Measurements from ENCODE around the gene PCSK9. TPM values are rescaled to one million over a fixed set of nuclear protein-coding genes. Genes with fewer than 3 reads are reported as not detected.

Gene PCSK9
- polyA plus RNA-seq, 1 donor (not counting 4 experiments of a cell fraction or from before 2014, with no cell fraction given): 61.7 TPM

- TF ChIP-seq, protein P1, sequence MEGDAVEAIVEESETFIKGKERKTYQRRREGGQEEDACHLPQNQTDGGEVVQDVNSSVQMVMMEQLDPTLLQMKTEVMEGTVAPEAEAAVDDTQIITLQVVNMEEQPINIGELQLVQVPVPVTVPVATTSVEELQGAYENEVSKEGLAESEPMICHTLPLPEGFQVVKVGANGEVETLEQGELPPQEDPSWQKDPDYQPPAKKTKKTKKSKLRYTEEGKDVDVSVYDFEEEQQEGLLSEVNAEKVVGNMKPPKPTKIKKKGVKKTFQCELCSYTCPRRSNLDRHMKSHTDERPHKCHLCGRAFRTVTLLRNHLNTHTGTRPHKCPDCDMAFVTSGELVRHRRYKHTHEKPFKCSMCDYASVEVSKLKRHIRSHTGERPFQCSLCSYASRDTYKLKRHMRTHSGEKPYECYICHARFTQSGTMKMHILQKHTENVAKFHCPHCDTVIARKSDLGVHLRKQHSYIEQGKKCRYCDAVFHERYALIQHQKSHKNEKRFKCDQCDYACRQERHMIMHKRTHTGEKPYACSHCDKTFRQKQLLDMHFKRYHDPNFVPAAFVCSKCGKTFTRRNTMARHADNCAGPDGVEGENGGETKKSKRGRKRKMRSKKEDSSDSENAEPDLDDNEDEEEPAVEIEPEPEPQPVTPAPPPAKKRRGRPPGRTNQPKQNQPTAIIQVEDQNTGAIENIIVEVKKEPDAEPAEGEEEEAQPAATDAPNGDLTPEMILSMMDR (optimal IDR thresholded peaks at IDR 0.05 in 1 of 3, IDR thresholded peaks at IDR 0.05 in 1 of 3, conservative IDR thresholded peaks at IDR 0.05 in 1 of 3; ENCODE audit: extremely low read depth in 1 of 3, insufficient read depth in 2 of 3, low read length in 3 of 3): no peak
- Histone ChIP-seq H3K4me1 (ENCODE audit: control insufficient read depth, extremely low read depth, insufficient read depth, low read length) (no peaks in the 10 kb centered on the region), H3K4me2 (ENCODE audit: control insufficient read depth, extremely low read depth, insufficient read depth, low read depth, low read length) (no peak overlapping the region), H3K4me3 (ENCODE audit: control insufficient read depth in 2 of 3, extremely low read depth in 1 of 3, insufficient read depth in 2 of 3, low read depth in 1 of 3, low read length in 3 of 3) (no peak overlapping the region), H3K9me3 (ENCODE audit: control insufficient read depth, low read depth, low read length) (no peaks in the 10 kb centered on the region), H3K36me3 (ENCODE audit: control insufficient read depth in 2 of 2, extremely low read depth in 1 of 2, insufficient read depth in 2 of 2, low read length in 2 of 2) (peaks cover 30 to 65% of the 10 kb centered on the region in 2 experiments), H3K27me3 (ENCODE audit: control insufficient read depth, extremely low read depth, insufficient read depth, low read length) (no peaks in the 10 kb centered on the region), H3K9ac (ENCODE audit: control insufficient read depth, extremely low read depth, insufficient read depth, low read length) (no peak overlapping the region), H4K20me1 (ENCODE audit: control insufficient read depth, extremely low read depth, insufficient read depth, low read length) (peaks cover 11% of the 10 kb centered on the region), H3K9me1 (ENCODE audit: control insufficient read depth, extremely low read depth, insufficient read depth, low read length) (no peaks in the 10 kb centered on the region), H2AFZ (ENCODE audit: control insufficient read depth, low read length) (no peak overlapping the region), H3K79me2 (ENCODE audit: control insufficient read depth, insufficient read depth, low read length) (no peaks in the 10 kb centered on the region), H3K27ac (ENCODE audit: control insufficient read depth, insufficient read depth, low read length) (no peak overlapping the region)
- dilution Hi-C loops (cut with MboI; ENCODE audit: extremely low pct_ligation_motif_present, low sequenced_read_pairs): no loop called here
- no peak for DNase-seq (ENCODE audit: low read depth, low spot score)
- FAIRE-seq: no peak
Measured at GRCh38 chr1:55067914-55068313, 28.6 kb downstream of the PCSK9 start.

DNA sequence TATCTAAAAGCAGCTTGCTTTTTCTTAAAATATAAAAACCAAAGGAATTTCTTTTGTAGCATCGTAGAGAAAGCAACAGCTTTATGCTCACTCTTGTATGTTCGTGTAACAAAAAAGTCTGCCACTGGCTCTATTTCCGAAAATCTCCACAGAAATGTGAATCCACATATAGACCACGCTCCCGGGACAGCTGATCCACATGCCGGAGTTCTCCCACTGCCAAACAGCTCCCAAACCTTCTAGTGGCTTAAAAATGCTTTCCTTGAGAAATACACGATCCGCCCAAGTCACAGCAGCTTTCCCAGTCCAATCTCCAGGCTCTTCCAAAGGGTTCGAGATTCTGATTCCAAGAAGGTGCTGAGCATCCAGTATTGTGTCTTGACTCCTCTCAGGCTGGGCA is 29.3 kb downstream of the PCSK9 start:
- H3K9me1 ChIP-seq (ENCODE audit: control insufficient read depth, extremely low read depth, insufficient read depth, low read length): no peaks in the 10 kb centered on the region
- no peaks in the 10 kb centered on the region for H3K9me3 ChIP-seq (ENCODE audit: control insufficient read depth, low read depth, low read length)
- TF ChIP-seq, protein P1 (optimal IDR thresholded peaks at IDR 0.05 in 1 of 3, IDR thresholded peaks at IDR 0.05 in 1 of 3, conservative IDR thresholded peaks at IDR 0.05 in 1 of 3; ENCODE audit: extremely low read depth in 1 of 3, insufficient read depth in 2 of 3, low read length in 3 of 3): no peak
- no peak for TF ChIP-seq EZH2 (IDR thresholded peaks at IDR 0.05; ENCODE audit: low read length)
- no peak overlapping the region for H3K27ac ChIP-seq (ENCODE audit: control insufficient read depth, insufficient read depth, low read length)
- dilution Hi-C loops (cut with MboI; ENCODE audit: extremely low pct_ligation_motif_present, low sequenced_read_pairs): no loop called here
- DNase-seq (ENCODE audit: low read depth, low spot score): no peak
- H3K4me2 ChIP-seq (ENCODE audit: control insufficient read depth, extremely low read depth, insufficient read depth, low read depth, low read length): no peak overlapping the region
- no peak for FAIRE-seq
- no peaks in the 10 kb centered on the region for H3K27me3 ChIP-seq (ENCODE audit: control insufficient read depth, extremely low read depth, insufficient read depth, low read length)
- H3K9ac ChIP-seq (ENCODE audit: control insufficient read depth, extremely low read depth, insufficient read depth, low read length): no peak overlapping the region
- peaks cover 34 to 65% of the 10 kb centered on the region in 2 experiments for H3K36me3 ChIP-seq (ENCODE audit: control insufficient read depth in 2 of 2, extremely low read depth in 1 of 2, insufficient read depth in 2 of 2, low read length in 2 of 2)
- H2AFZ ChIP-seq (ENCODE audit: control insufficient read depth, low read length): no peak overlapping the region
- no peaks in the 10 kb centered on the region for H3K4me1 ChIP-seq (ENCODE audit: control insufficient read depth, extremely low read depth, insufficient read depth, low read length)
- peaks cover 11% of the 10 kb centered on the region for H4K20me1 ChIP-seq (ENCODE audit: control insufficient read depth, extremely low read depth, insufficient read depth, low read length)
- no peak overlapping the region for H3K4me3 ChIP-seq (ENCODE audit: control insufficient read depth in 2 of 3, extremely low read depth in 1 of 3, insufficient read depth in 2 of 3, low read depth in 1 of 3, low read length in 3 of 3)
- H3K79me2 ChIP-seq (ENCODE audit: control insufficient read depth, insufficient read depth, low read length): no peaks in the 10 kb centered on the region

Data from keratinocyte (primary cell).